ENCODE data around the gene CLTA. TPM values are rescaled to one million over a fixed set of nuclear protein-coding genes. Genes with fewer than 3 reads are reported as not detected.

The CLTA gene
- total and polyA plus RNA-seq, 2 of the 8 experiments (the other 6 are each of a cell fraction or from before 2014, with no cell fraction given), result 137 to 236 TPM

- TF ChIP-seq, protein P1, sequence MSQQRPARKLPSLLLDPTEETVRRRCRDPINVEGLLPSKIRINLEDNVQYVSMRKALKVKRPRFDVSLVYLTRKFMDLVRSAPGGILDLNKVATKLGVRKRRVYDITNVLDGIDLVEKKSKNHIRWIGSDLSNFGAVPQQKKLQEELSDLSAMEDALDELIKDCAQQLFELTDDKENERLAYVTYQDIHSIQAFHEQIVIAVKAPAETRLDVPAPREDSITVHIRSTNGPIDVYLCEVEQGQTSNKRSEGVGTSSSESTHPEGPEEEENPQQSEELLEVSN (IDR thresholded peaks at IDR 0.05), result no peak
- no peak for TF ChIP-seq SIN3A (conservative IDR thresholded peaks at IDR 0.05 in 1 of 2, IDR thresholded peaks at IDR 0.05 in 1 of 2; ENCODE audit: low read depth in 1 of 2, low read length in 2 of 2)
- TF ChIP-seq ATF2 (IDR thresholded peaks at IDR 0.05; ENCODE audit: low read length), result no peak
- no peak for TF ChIP-seq EZH2 (IDR thresholded peaks at IDR 0.05; ENCODE audit: low read depth, low read length, severe bottlenecking)
- TF ChIP-seq GABPA (IDR thresholded peaks at IDR 0.05; ENCODE audit: borderline replicate concordance, insufficient read depth, low read length), result no peak
Observed at GRCh38 chr9:36250079-36250478, 59.4 kb downstream of the CLTA start (continued).

All from H1 (cell line).